HEK293 (cell line): Measurements from ENCODE around the gene CA12.

Experiments used
- CTCF ChIA-PET: fragments of 350-600 bp; formaldehyde crosslinking; extraction: SDS; loops from one replicate; lab custom pipeline; 2021; ENCODE audit warnings: antibody characterized with exemption; lab: Yijun Ruan, JAX
- POLR2A ChIA-PET: fragments of 300-600 bp; formaldehyde crosslinking; extraction: SDS; loops from one replicate; lab custom pipeline; 2020; ENCODE audit warnings: antibody characterized with exemption, inconsistent platforms; lab: Yijun Ruan, JAX
- H3K27ac ChIP-seq: fragments of 200-500 bp; sonication (Bioruptor generic); 2 replicates; pipeline ENCODE4 v1.5.1; 2014; ENCODE audit warnings: low read depth, low read length, control low read depth, inconsistent platforms; ENCODE audit errors: extremely low read depth
- H3K36me3 ChIP-seq, 2 experiments: fragments of 200-500 bp in 1 of 2; sonication (Bioruptor generic) in 1 of 2; 1 replicate in 1 of 2; 2 replicates in 1 of 2; pipeline ENCODE4 v1.5.1; 2014 to 2017; ENCODE audit warnings: inconsistent platforms in 2 of 2, low read length in 2 of 2; ENCODE audit not compliant: control insufficient read depth in 2 of 2, insufficient read depth in 1 of 2
- H3K4me1 ChIP-seq: fragments of 200-500 bp; sonication (Bioruptor generic); 2 replicates; pipeline ENCODE4 v1.5.1; 2014; ENCODE audit warnings: mild to moderate bottlenecking, low read length, inconsistent platforms; ENCODE audit not compliant: control insufficient read depth, insufficient read depth
- H3K4me3 ChIP-seq: 2 replicates; pipeline ENCODE4 v1.5.1; 2011; ENCODE audit warnings: low read depth, mild to moderate bottlenecking, control low read depth, low read length, moderate library complexity
- H3K9me3 ChIP-seq: fragments of 200-500 bp; sonication (Bioruptor generic); 2 replicates; pipeline ENCODE4 v1.5.1; 2014; ENCODE audit warnings: low read depth, low read length, inconsistent platforms; ENCODE audit not compliant: control insufficient read depth, insufficient read depth
- OVOL3 ChIP-seq: fragments of 450-650 bp; formaldehyde crosslinking; IDR thresholded peaks from 2 replicates; pipeline ENCODE4 v1.5.1; 2016; ENCODE audit warnings: missing biosample characterization, missing genetic modification characterization
- ZNF112 ChIP-seq: fragments of 450-650 bp; formaldehyde crosslinking; IDR thresholded peaks from 2 replicates; pipeline ENCODE4 v1.5.0; 2017; ENCODE audit warnings: missing biosample characterization, missing genetic modification characterization
- ZNF175 ChIP-seq: fragments of 450-650 bp; formaldehyde crosslinking; IDR thresholded peaks from 2 replicates; pipeline ENCODE4 v1.5.1; 2016; ENCODE audit warnings: missing biosample characterization, missing genetic modification characterization
- ZNF221 ChIP-seq: fragments of 450-650 bp; formaldehyde crosslinking; IDR thresholded peaks from 2 replicates; pipeline ENCODE4 v1.5.1; 2017; ENCODE audit warnings: missing biosample characterization, missing genetic modification characterization, borderline replicate concordance
- ZNF24 ChIP-seq: fragments of 450-650 bp; formaldehyde crosslinking; IDR thresholded peaks from 2 replicates; pipeline ENCODE4 v1.5.1; 2016; ENCODE audit warnings: missing biosample characterization, missing genetic modification characterization
- ZNF341 ChIP-seq: fragments of 450-650 bp; formaldehyde crosslinking; IDR thresholded peaks from 2 replicates; pipeline ENCODE4; 2016; ENCODE audit warnings: low read depth, missing biosample characterization, missing genetic modification characterization
- ZNF473 ChIP-seq: fragments of 450-650 bp; formaldehyde crosslinking; IDR thresholded peaks from 2 replicates; pipeline ENCODE4 v1.5.1; 2017; ENCODE audit warnings: missing biosample characterization, missing genetic modification characterization
- ZNF548 ChIP-seq: fragments of 450-650 bp; formaldehyde crosslinking; IDR thresholded peaks from 2 replicates; pipeline ENCODE4 v1.5.1; 2016; ENCODE audit warnings: missing biosample characterization, missing genetic modification characterization
- ZNF558 ChIP-seq: fragments of 450-650 bp; formaldehyde crosslinking; IDR thresholded peaks from 2 replicates; pipeline ENCODE4 v1.5.1; 2016; ENCODE audit warnings: missing biosample characterization, missing genetic modification characterization
- ZNF610 ChIP-seq: fragments of 450-650 bp; formaldehyde crosslinking; IDR thresholded peaks from 2 replicates; pipeline ENCODE4 v1.5.1; 2016; ENCODE audit warnings: missing biosample characterization, missing genetic modification characterization, borderline replicate concordance
- ZNF629 ChIP-seq: fragments of 450-650 bp; formaldehyde crosslinking; IDR thresholded peaks from 2 replicates; pipeline ENCODE4 v1.5.1; 2017; ENCODE audit warnings: missing biosample characterization, missing genetic modification characterization
- ZNF747 ChIP-seq: fragments of 450-650 bp; formaldehyde crosslinking; IDR thresholded peaks from 2 replicates; pipeline ENCODE4 v1.5.1; 2016; ENCODE audit warnings: missing biosample characterization, missing genetic modification characterization
- ZNF76 ChIP-seq: fragments of 450-650 bp; formaldehyde crosslinking; IDR thresholded peaks from 2 replicates; pipeline ENCODE4; 2016; ENCODE audit warnings: low read depth, missing biosample characterization, missing genetic modification characterization, borderline replicate concordance
- ZNF830 ChIP-seq: fragments of 450-650 bp; IDR thresholded peaks from 2 replicates; pipeline ENCODE4 v1.5.0; 2018; ENCODE audit warnings: missing biosample characterization, missing genetic modification characterization, low read depth, mild to moderate bottlenecking, moderate library complexity
- TF ChIP-seq, protein P1 (sequence below): fragments of 450-650 bp; formaldehyde crosslinking; IDR thresholded peaks from 2 replicates; pipeline ENCODE4 v1.5.1; 2016; ENCODE audit warnings: missing biosample characterization, missing genetic modification characterization, borderline replicate concordance
- TF ChIP-seq, protein P2 (sequence below): fragments of 450-650 bp; formaldehyde crosslinking; IDR thresholded peaks from 2 replicates; pipeline ENCODE4 v1.5.1; 2016; ENCODE audit warnings: missing biosample characterization, missing genetic modification characterization
- TF ChIP-seq, protein P3 (sequence below): fragments of 450-650 bp; formaldehyde crosslinking; IDR thresholded peaks from 2 replicates; pipeline ENCODE4 v1.5.1; 2016; ENCODE audit warnings: missing biosample characterization, missing genetic modification characterization

Gene CA12

DNA sequence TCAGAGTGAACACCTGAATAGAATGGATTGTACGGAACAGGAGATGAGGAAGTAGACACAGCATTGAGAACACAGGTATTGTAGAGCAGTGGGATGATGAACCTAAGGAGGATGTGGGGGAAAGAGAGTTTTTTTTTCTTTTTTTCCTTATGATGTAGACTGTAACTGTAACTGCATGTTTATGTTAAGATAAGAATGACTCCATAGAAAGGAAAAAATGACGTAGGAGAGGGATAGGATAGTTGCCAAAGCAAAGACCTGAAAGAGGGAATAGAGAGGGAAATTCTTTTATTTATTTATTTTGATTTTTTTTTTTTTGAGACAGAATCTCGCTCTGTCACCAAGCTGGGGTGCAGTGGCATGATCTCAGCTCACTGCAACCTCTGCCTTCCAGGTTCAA is 71.0 kb downstream of the CA12 start:
- Histone ChIP-seq H3K4me1 (no peaks in the 10 kb centered on the region), H3K9me3 (no peaks in the 10 kb centered on the region), H3K4me3 (no peak overlapping the region), H3K27ac (no peak overlapping the region), H3K36me3 (peaks cover 0 to 9% of the 10 kb centered on the region in 2 experiments; a peak in 1 of 3 replicates)
- CTCF ChIA-PET: no interaction called here
- TF ChIP-seq ZNF341 (tag by site-specific recombination) (no peak), ZNF473 (tag by site-specific recombination) (no peak), ZNF629 (tag by site-specific recombination) (0 out of 2 replicates have a peak, but pooled peaks have one; percentile 43), ZNF548 (tag by site-specific recombination) (no peak)
- TF ChIP-seq, protein P1, sequence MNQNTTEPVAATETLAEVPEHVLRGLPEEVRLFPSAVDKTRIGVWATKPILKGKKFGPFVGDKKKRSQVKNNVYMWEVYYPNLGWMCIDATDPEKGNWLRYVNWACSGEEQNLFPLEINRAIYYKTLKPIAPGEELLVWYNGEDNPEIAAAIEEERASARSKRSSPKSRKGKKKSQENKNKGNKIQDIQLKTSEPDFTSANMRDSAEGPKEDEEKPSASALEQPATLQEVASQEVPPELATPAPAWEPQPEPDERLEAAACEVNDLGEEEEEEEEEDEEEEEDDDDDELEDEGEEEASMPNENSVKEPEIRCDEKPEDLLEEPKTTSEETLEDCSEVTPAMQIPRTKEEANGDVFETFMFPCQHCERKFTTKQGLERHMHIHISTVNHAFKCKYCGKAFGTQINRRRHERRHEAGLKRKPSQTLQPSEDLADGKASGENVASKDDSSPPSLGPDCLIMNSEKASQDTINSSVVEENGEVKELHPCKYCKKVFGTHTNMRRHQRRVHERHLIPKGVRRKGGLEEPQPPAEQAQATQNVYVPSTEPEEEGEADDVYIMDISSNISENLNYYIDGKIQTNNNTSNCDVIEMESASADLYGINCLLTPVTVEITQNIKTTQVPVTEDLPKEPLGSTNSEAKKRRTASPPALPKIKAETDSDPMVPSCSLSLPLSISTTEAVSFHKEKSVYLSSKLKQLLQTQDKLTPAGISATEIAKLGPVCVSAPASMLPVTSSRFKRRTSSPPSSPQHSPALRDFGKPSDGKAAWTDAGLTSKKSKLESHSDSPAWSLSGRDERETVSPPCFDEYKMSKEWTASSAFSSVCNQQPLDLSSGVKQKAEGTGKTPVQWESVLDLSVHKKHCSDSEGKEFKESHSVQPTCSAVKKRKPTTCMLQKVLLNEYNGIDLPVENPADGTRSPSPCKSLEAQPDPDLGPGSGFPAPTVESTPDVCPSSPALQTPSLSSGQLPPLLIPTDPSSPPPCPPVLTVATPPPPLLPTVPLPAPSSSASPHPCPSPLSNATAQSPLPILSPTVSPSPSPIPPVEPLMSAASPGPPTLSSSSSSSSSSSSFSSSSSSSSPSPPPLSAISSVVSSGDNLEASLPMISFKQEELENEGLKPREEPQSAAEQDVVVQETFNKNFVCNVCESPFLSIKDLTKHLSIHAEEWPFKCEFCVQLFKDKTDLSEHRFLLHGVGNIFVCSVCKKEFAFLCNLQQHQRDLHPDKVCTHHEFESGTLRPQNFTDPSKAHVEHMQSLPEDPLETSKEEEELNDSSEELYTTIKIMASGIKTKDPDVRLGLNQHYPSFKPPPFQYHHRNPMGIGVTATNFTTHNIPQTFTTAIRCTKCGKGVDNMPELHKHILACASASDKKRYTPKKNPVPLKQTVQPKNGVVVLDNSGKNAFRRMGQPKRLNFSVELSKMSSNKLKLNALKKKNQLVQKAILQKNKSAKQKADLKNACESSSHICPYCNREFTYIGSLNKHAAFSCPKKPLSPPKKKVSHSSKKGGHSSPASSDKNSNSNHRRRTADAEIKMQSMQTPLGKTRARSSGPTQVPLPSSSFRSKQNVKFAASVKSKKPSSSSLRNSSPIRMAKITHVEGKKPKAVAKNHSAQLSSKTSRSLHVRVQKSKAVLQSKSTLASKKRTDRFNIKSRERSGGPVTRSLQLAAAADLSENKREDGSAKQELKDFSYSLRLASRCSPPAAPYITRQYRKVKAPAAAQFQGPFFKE: no peak
- TF ChIP-seq, protein P2, sequence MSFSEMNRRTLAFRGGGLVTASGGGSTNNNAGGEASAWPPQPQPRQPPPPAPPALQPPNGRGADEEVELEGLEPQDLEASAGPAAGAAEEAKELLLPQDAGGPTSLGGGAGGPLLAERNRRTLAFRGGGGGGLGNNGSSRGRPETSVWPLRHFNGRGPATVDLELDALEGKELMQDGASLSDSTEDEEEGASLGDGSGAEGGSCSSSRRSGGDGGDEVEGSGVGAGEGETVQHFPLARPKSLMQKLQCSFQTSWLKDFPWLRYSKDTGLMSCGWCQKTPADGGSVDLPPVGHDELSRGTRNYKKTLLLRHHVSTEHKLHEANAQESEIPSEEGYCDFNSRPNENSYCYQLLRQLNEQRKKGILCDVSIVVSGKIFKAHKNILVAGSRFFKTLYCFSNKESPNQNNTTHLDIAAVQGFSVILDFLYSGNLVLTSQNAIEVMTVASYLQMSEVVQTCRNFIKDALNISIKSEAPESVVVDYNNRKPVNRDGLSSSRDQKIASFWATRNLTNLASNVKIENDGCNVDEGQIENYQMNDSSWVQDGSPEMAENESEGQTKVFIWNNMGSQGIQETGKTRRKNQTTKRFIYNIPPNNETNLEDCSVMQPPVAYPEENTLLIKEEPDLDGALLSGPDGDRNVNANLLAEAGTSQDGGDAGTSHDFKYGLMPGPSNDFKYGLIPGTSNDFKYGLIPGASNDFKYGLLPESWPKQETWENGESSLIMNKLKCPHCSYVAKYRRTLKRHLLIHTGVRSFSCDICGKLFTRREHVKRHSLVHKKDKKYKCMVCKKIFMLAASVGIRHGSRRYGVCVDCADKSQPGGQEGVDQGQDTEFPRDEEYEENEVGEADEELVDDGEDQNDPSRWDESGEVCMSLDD: no peak
- POLR2A ChIA-PET: no interaction called here

DNA sequence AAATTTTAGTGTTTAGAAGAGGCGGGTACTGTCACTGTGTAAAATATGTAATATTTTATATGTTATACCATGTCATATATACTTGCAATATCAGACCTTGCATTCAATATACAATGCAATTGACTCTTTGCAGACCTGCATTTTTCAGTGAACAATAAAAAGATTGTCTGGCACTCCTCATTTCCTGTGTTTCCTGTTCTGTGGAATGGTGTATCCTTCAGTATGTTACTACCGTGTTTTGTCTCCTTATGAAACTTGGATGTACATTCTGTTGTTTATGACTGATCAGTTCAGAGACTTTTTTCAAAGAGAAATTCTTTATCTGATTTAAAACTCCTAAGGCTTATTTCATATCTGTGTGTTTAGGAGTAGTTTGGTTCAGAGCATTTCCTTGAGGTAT is 72.7 kb downstream of the CA12 start:
- ChIA-PET CTCF (no interaction called here), POLR2A (no interaction called here)
- H3K27ac ChIP-seq: no peak overlapping the region
- no peaks in the 10 kb centered on the region for H3K4me1 ChIP-seq
- H3K9me3 ChIP-seq: no peaks in the 10 kb centered on the region
- TF ChIP-seq ZNF341 (tag by site-specific recombination) (no peak), ZNF558 (no peak), ZNF76 (tag by site-specific recombination) (no peak), ZNF610 (no peak), ZNF747 (tag by site-specific recombination) (no peak), ZNF221 (tag by site-specific recombination) (no peak), ZNF112 (tag by site-specific recombination) (no peak), ZNF175 (tag by site-specific recombination) (no peak), ZNF830 (no peak), OVOL3 (no peak), ZNF24 (tag by site-specific recombination) (no peak)
- TF ChIP-seq, protein P3, sequence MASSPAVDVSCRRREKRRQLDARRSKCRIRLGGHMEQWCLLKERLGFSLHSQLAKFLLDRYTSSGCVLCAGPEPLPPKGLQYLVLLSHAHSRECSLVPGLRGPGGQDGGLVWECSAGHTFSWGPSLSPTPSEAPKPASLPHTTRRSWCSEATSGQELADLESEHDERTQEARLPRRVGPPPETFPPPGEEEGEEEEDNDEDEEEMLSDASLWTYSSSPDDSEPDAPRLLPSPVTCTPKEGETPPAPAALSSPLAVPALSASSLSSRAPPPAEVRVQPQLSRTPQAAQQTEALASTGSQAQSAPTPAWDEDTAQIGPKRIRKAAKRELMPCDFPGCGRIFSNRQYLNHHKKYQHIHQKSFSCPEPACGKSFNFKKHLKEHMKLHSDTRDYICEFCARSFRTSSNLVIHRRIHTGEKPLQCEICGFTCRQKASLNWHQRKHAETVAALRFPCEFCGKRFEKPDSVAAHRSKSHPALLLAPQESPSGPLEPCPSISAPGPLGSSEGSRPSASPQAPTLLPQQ: no peak
- H3K4me3 ChIP-seq: no peak overlapping the region
- peaks cover 0 to 13% of the 10 kb centered on the region in 2 experiments; a peak in 1 of 3 replicates for H3K36me3 ChIP-seq
